Measurements from ENCODE around the gene SCRN1. TPM values are rescaled to one million over a fixed set of nuclear protein-coding genes. Genes with fewer than 3 reads are reported as not detected.

SCRN1 gene
- total and polyA plus RNA-seq, 2 of the 13 experiments (the other 11 are each of a cell fraction or from before 2014, with no cell fraction given), result 43.2 to 49.8 TPM

- Histone ChIP-seq H3K27me3 (ENCODE audit: control insufficient read depth in 1 of 2, insufficient read depth in 2 of 2, low read length in 2 of 2) (no peaks in the 10 kb centered on the region), H4K20me1 (ENCODE audit: insufficient read depth, low read length) (peaks cover 6% of the 10 kb centered on the region; the same call in 1 of the 2 replicates), H3K36me3 (replicated peaks in 1 of 2; ENCODE audit: control insufficient read depth in 1 of 2, insufficient read depth in 2 of 2, low read length in 2 of 2) (peaks cover 38 to 75% of the 10 kb centered on the region in 2 experiments), H3K4me1 (ENCODE audit: insufficient read depth, low read length) (no peaks in the 10 kb centered on the region), H3K79me2 (ENCODE audit: insufficient read depth, low read length) (no peaks in the 10 kb centered on the region), H2AFZ (ENCODE audit: low read length) (no peak overlapping the region), H3K27ac (ENCODE audit: extremely low read length, insufficient read depth, low read length) (no peak overlapping the region), H3K4me2 (ENCODE audit: low read depth, low read length) (no peak overlapping the region), H3K9me3 (ENCODE audit: low read length) (no peaks in the 10 kb centered on the region), H3K4me3 (replicated peaks in 1 of 3; ENCODE audit: insufficient read depth in 1 of 3, low read depth in 2 of 3, low read length in 3 of 3) (no peak overlapping the region), H3K9ac (ENCODE audit: insufficient read depth, low read depth, low read length) (no peak overlapping the region)
- in situ Hi-C loops (cut with HindIII; ENCODE audit: extremely low pct_ligation_motif_present, low pct_unique_long_range_greater_than_20kb), result no loop called here
- 99% methylated on average over 4 of the region's 4 CpGs for WGBS (ENCODE audit: low lambda C conversion rate)
- ATAC-seq (no peak), FAIRE-seq (no peak), DNase-seq (ENCODE audit: low spot score) (no peak)
- TF ChIP-seq ZFP41 (CRISPR knock-in tag; IDR thresholded peaks at IDR 0.05; ENCODE audit: borderline replicate concordance) (no peak), ZBTB7B (CRISPR knock-in tag; IDR thresholded peaks at IDR 0.05) (no peak), ZBTB7A (CRISPR knock-in tag; IDR thresholded peaks at IDR 0.05) (no peak), BATF2 (CRISPR knock-in tag; IDR thresholded peaks at IDR 0.05) (no peak), TFDP1 (CRISPR knock-in tag; IDR thresholded peaks at IDR 0.05; ENCODE audit: borderline replicate concordance) (no peak), ARNT (IDR thresholded peaks at IDR 0.05) (no peak)
- POLR2A ChIA-PET, result no interaction called here
- CTCF ChIA-PET (ENCODE audit: low intra/inter-chr PET ratio, low total read pairs), result no interaction called here
- no TSS peak for BruUV-seq (replicated peaks)
- intact Hi-C loops (cut with micrococcal nuclease; ENCODE audit: unreplicated experiment), result no loop called here
Observed at GRCh38 chr7:29945259-29945809, 44.3 kb downstream of the SCRN1 start.

DNA sequence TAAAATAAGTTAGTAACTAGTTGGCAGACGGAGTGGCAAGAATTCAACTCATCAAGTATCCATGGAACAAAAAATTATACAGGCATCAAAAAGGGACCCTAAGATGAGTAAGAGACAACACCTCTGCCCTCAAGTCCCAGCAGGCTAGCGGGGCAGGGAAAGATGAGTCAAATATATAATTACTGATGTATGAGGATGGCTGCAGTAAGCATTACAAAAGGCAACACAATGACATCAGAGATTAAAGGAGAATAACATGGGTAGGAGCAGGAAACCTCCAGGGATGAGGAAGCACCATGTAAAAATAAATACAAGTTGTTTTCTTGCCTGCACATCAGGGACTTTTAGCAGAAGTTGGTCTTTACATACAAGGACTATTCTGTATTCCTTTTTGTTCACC is 49.4 kb downstream of the SCRN1 start:
- H3K36me3 ChIP-seq (replicated peaks in 1 of 2; ENCODE audit: control insufficient read depth in 1 of 2, insufficient read depth in 2 of 2, low read length in 2 of 2), result peaks cover 42 to 78% of the 10 kb centered on the region in 2 experiments
- intact Hi-C loops (cut with micrococcal nuclease; ENCODE audit: unreplicated experiment) (loop anchor here (5.0 kb wide), 1 partner anchor 748 kb away; the partner anchor contains the start of gene CHN2), in situ Hi-C loops (cut with HindIII; ENCODE audit: extremely low pct_ligation_motif_present, low pct_unique_long_range_greater_than_20kb) (no loop called here)
- CTCF ChIA-PET (ENCODE audit: low intra/inter-chr PET ratio, low total read pairs), result no interaction called here
- no peak overlapping the region for H3K9ac ChIP-seq (ENCODE audit: insufficient read depth, low read depth, low read length)
- no peaks in the 10 kb centered on the region for H3K79me2 ChIP-seq (ENCODE audit: insufficient read depth, low read length)
- no peak overlapping the region for H2AFZ ChIP-seq (ENCODE audit: low read length)
- no peak overlapping the region for H3K27ac ChIP-seq (ENCODE audit: extremely low read length, insufficient read depth, low read length)
- no peaks in the 10 kb centered on the region for H3K27me3 ChIP-seq (ENCODE audit: control insufficient read depth in 1 of 2, insufficient read depth in 2 of 2, low read length in 2 of 2)
- 97% methylated on average over 2 of the region's 2 CpGs for WGBS (ENCODE audit: low lambda C conversion rate)
- no peak for FAIRE-seq
- no peak for ATAC-seq
- no peaks in the 10 kb centered on the region for H3K9me3 ChIP-seq (ENCODE audit: low read length)
- POLR2A ChIA-PET, result no interaction called here
- DNase-seq (ENCODE audit: low spot score), result no peak
- no peaks in the 10 kb centered on the region for H3K4me1 ChIP-seq (ENCODE audit: insufficient read depth, low read length)
- no peak overlapping the region for H3K4me2 ChIP-seq (ENCODE audit: low read depth, low read length)
- no TSS peak for BruUV-seq (replicated peaks)
- H4K20me1 ChIP-seq (ENCODE audit: insufficient read depth, low read length), result no peaks in the 10 kb centered on the region
- no peak overlapping the region for H3K4me3 ChIP-seq (replicated peaks in 1 of 3; ENCODE audit: insufficient read depth in 1 of 3, low read depth in 2 of 3, low read length in 3 of 3)
- TF ChIP-seq ZBTB3 (CRISPR knock-in tag; IDR thresholded peaks at IDR 0.05; ENCODE audit: borderline replicate concordance, low read depth) (no peak), MED1 (CRISPR knock-in tag; IDR thresholded peaks at IDR 0.05) (no peak), CEBPG (CRISPR knock-in tag; IDR thresholded peaks at IDR 0.05) (no peak), ZFP90 (CRISPR knock-in tag; IDR thresholded peaks at IDR 0.05; ENCODE audit: borderline replicate concordance) (no peak)
- TF ChIP-seq, protein P1, sequence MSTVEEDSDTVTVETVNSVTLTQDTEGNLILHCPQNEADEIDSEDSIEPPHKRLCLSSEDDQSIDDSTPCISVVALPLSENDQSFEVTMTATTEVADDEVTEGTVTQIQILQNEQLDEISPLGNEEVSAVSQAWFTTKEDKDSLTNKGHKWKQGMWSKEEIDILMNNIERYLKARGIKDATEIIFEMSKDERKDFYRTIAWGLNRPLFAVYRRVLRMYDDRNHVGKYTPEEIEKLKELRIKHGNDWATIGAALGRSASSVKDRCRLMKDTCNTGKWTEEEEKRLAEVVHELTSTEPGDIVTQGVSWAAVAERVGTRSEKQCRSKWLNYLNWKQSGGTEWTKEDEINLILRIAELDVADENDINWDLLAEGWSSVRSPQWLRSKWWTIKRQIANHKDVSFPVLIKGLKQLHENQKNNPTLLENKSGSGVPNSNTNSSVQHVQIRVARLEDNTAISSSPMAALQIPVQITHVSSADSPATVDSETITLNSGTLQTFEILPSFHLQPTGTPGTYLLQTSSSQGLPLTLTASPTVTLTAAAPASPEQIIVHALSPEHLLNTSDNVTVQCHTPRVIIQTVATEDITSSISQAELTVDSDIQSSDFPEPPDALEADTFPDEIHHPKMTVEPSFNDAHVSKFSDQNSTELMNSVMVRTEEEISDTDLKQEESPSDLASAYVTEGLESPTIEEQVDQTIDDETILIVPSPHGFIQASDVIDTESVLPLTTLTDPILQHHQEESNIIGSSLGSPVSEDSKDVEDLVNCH (CRISPR knock-in tag; IDR thresholded peaks at IDR 0.05), result no peak
- TF ChIP-seq, protein P2, sequence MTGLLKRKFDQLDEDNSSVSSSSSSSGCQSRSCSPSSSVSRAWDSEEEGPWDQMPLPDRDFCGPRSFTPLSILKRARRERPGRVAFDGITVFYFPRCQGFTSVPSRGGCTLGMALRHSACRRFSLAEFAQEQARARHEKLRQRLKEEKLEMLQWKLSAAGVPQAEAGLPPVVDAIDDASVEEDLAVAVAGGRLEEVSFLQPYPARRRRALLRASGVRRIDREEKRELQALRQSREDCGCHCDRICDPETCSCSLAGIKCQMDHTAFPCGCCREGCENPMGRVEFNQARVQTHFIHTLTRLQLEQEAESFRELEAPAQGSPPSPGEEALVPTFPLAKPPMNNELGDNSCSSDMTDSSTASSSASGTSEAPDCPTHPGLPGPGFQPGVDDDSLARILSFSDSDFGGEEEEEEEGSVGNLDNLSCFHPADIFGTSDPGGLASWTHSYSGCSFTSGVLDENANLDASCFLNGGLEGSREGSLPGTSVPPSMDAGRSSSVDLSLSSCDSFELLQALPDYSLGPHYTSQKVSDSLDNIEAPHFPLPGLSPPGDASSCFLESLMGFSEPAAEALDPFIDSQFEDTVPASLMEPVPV (CRISPR knock-in tag; IDR thresholded peaks at IDR 0.05), result no peak

All from HepG2 (cell line).